Panc1 (cell line): ENCODE results near the gene PDK3. TPM values are rescaled to one million over a fixed set of nuclear protein-coding genes. Genes with fewer than 3 reads are reported as not detected.

Source experiments
- ATAC-seq: fragments of 200-7000 bp; cut with Tn5 transposase; 2 replicates; pipeline ENCODE4 v1.9.1; 2020; ENCODE audit warnings: mild to moderate bottlenecking, moderate library complexity
- BruUV-seq: library from RNA; stranded (reverse); fragments of 400-500 nt; replicated peaks from 2 replicates; lab custom pipeline; 2021; lab: Mats Ljungman, UMichigan
- CTCF ChIA-PET: fragments of 300-600 bp; sonication (Branson Sonifier 250); formaldehyde crosslinking; loops from one replicate; lab custom pipeline; 2022; ENCODE audit warnings: antibody characterized with exemption; lab: Charles Lee
- POLR2A ChIA-PET: fragments of 300-600 bp; sonication (Branson Sonifier 250); formaldehyde crosslinking; loops from one replicate; lab custom pipeline; 2022; ENCODE audit warnings: antibody characterized with exemption; lab: Charles Lee
- DNase-seq: peaks from one replicate; pipeline ENCODE4 v3.0.0-alpha.2; 2010; ENCODE audit warnings: low read depth, low spot score
- H3K27ac ChIP-seq: 2 replicates; pipeline ENCODE4 v1.5.1; 2011; ENCODE audit warnings: mild to moderate bottlenecking, low read length, inconsistent platforms
- H3K27me3 ChIP-seq: fragments of 200-500 bp; sonication (Bioruptor generic); 2 replicates; pipeline ENCODE4 v1.6.0; 2014; ENCODE audit warnings: low read length, inconsistent platforms; ENCODE audit not compliant: control insufficient read depth, insufficient read depth
- H3K36me3 ChIP-seq: fragments of 200-500 bp; sonication (Bioruptor generic); 2 replicates; pipeline ENCODE4 v1.5.1; 2014; ENCODE audit warnings: inconsistent platforms, mild to moderate bottlenecking, low read length, moderate library complexity; ENCODE audit not compliant: control insufficient read depth, insufficient read depth
- H3K4me1 ChIP-seq: 2 replicates; pipeline ENCODE4 v1.5.1; 2011; ENCODE audit warnings: inconsistent platforms, mild to moderate bottlenecking, low read length, moderate library complexity; ENCODE audit not compliant: control insufficient read depth, insufficient read depth
- H3K4me3 ChIP-seq, 2 experiments: 2 replicates each; pipeline ENCODE4 v1.5.1; 2011 to 2012; ENCODE audit warnings: low read depth in 2 of 2, low read length in 2 of 2, mild to moderate bottlenecking in 2 of 2, inconsistent platforms in 1 of 2, moderate library complexity in 1 of 2
- H3K9me3 ChIP-seq: fragments of 200-500 bp; sonication (Bioruptor generic); 2 replicates; pipeline ENCODE4 v1.5.1; 2014; ENCODE audit warnings: low read depth, mild to moderate bottlenecking, inconsistent platforms, low read length, moderate library complexity; ENCODE audit not compliant: control insufficient read depth, insufficient read depth
- CTCF ChIP-seq: fragments of 450-650 bp; IDR thresholded peaks from 2 replicates; pipeline ENCODE4 v1.5.1; 2017; ENCODE audit warnings: mild to moderate bottlenecking
- POLR2AphosphoS5 ChIP-seq: IDR thresholded peaks from 2 replicates; pipeline ENCODE4 v1.6.1; 2012; ENCODE audit warnings: mild to moderate bottlenecking, low read depth, low read length, moderate library complexity
- REST ChIP-seq, 2 experiments: IDR thresholded peaks; 2 replicates each; pipeline ENCODE4 v1.6.1; 2011 to 2012; ENCODE audit warnings: low read depth in 2 of 2, control low read depth in 1 of 2, low read length in 1 of 2, mild to moderate bottlenecking in 1 of 2, moderate library complexity in 1 of 2; ENCODE audit not compliant: insufficient read depth in 1 of 2
- SIN3A ChIP-seq: IDR thresholded peaks from 2 replicates; pipeline ENCODE4 v1.6.1; 2012; ENCODE audit warnings: low read depth, mild to moderate bottlenecking, low read length, moderate library complexity, borderline replicate concordance; ENCODE audit not compliant: insufficient read depth
- TCF7L2 ChIP-seq: IDR thresholded peaks from 2 replicates; pipeline ENCODE4 v1.6.1; 2011; ENCODE audit warnings: mild to moderate bottlenecking, low read depth, low read length, inconsistent platforms
- in situ Hi-C: cut with HindIII; loops from 2 replicates; pipeline ENCODE4 v1.10.0; 2016; ENCODE audit warnings: low sequenced_read_pairs, low pct_unique_long_range_greater_than_20kb
- intact Hi-C: fragments of 100-400 bp; cut with micrococcal nuclease; formaldehyde crosslinking; loops from one replicate; pipeline ENCODE4 v1.10.0; 2022; ENCODE audit not compliant: unreplicated experiment
- total RNA-seq: library from RNA; stranded (reverse); gene quantifications from one replicate; pipeline ENCODE4 v1.2.1, GENCODE V29; 2021; ENCODE audit not compliant: unreplicated experiment

Gene PDK3
- total RNA-seq, 1 experiment from 2014 or later = 5.5 TPM

GRCh38 chrX:24423960-24424359 is 41.1 kb upstream of the PDK3 start:
- ATAC-seq (no peak), DNase-seq (no peak)
- H3K27ac ChIP-seq = no peak overlapping the region
- H3K27me3 ChIP-seq = no peaks in the 10 kb centered on the region
- no TSS peak for BruUV-seq
- intact Hi-C loops = no loop called here
- in situ Hi-C loops = no loop called here
- CTCF ChIA-PET = no interaction called here
- POLR2A ChIA-PET = no interaction called here
- no peaks in the 10 kb centered on the region for H3K36me3 ChIP-seq
- no peak overlapping the region for H3K4me3 ChIP-seq
- no peak for TF ChIP-seq TCF7L2
- TF ChIP-seq POLR2AphosphoS5 = no peak
- no peak for TF ChIP-seq SIN3A
- no peak for TF ChIP-seq CTCF
- no peak for TF ChIP-seq REST (IDR thresholded peaks at IDR 0.05; ENCODE audit: insufficient read depth in 1 of 2, low read depth in 2 of 2, low read length in 1 of 2)
- H3K9me3 ChIP-seq = no peaks in the 10 kb centered on the region
- H3K4me1 ChIP-seq = no peaks in the 10 kb centered on the region

- DNase-seq (no peak), ATAC-seq (no peak)
- Histone ChIP-seq H3K4me3 (no peak overlapping the region), H3K27ac (no peak overlapping the region), H3K9me3 (no peaks in the 10 kb centered on the region), H3K36me3 (no peaks in the 10 kb centered on the region), H3K27me3 (no peaks in the 10 kb centered on the region), H3K4me1 (no peaks in the 10 kb centered on the region)
- POLR2A ChIA-PET = no interaction called here
- intact Hi-C loops (no loop called here), in situ Hi-C loops (no loop called here)
- BruUV-seq = no TSS peak
- no peak for TF ChIP-seq CTCF
- TF ChIP-seq POLR2AphosphoS5 = no peak
- TF ChIP-seq TCF7L2 = no peak
- no peak for TF ChIP-seq REST (IDR thresholded peaks at IDR 0.05; ENCODE audit: insufficient read depth in 1 of 2, low read depth in 2 of 2, low read length in 1 of 2)
- TF ChIP-seq SIN3A = no peak
- CTCF ChIA-PET = no interaction called here
These were observed 40.1 kb upstream of the PDK3 start for GRCh38 chrX:24424948-24425347.
